Activated naive CD4-positive, alpha-beta T cell treated with anti-CD3 and anti-CD28 coated beads, Interleukin-2, amount 50 U/mL, for 72 hours (primary cell): Measurements from ENCODE around the gene MOSMO. TPM values are rescaled to one million over a fixed set of nuclear protein-coding genes. Genes with fewer than 3 reads are reported as not detected.
A peak's percentile ranks its signal among the peaks of the same experiment; 100 is the strongest.
"Not testable (repeated sequence)": the region's sequence is repeated elsewhere in the genome, so short reads cannot be mapped to it uniquely, and the experiment has no call there.

ENCODE experiments used
- ATAC-seq, 2 donors: fragments of 150-1000 bp; cut with Tn5 transposase; 2 replicates each; pipeline ENCODE4 v1.10.0; 2021; ENCODE audit warnings: mild to moderate bottlenecking in 2 of 2, moderate library complexity in 2 of 2
- DNase-seq, 2 donors: peaks; one replicate each; pipeline ENCODE4 v3.0.0; 2021 to 2022; ENCODE audit warnings: low spot score in 2 of 2
- H3K27ac Mint-ChIP-seq, 2 donors: one replicate each; pipeline ENCODE4 v1.8.0; 2022; ENCODE audit warnings: mild to moderate bottlenecking in 2 of 2, mixed read lengths in 2 of 2
- H3K36me3 Mint-ChIP-seq, 2 donors: one replicate each; pipeline ENCODE4 v1.8.0; 2022; ENCODE audit warnings: mixed read lengths in 2 of 2
- H3K9me3 Mint-ChIP-seq, 2 donors: one replicate each; pipeline ENCODE4 v1.8.0; 2022; ENCODE audit warnings: mixed read lengths in 2 of 2
- total RNA-seq, 2 donors: library from RNA; stranded (reverse); gene quantifications; one replicate each; pipeline ENCODE4 v1.2.3, GENCODE V29; 2022

The MOSMO gene
- total RNA-seq, 2 donors from 2014 or later: 9.2 to 11.8 TPM

- DNase-seq: no peak
- Mint-ChIP-seq H3K36me3 (no peaks in the 10 kb centered on the region), H3K9me3 (no peaks in the 10 kb centered on the region), H3K27ac (no peak overlapping the region)
- ATAC-seq: no peak
These were observed 10.6 kb downstream of the MOSMO start for GRCh38 chr16:22018559-22018958.

- Mint-ChIP-seq H3K9me3 (no peaks in the 10 kb centered on the region), H3K36me3 (no peaks in the 10 kb centered on the region), H3K27ac (no peak overlapping the region)
- ATAC-seq (no peak), DNase-seq (no peak)
These were observed 14.2 kb downstream of the MOSMO start for GRCh38 chr16:22022151-22022550.

GRCh38 chr16:22023505-22023904 lies 15.6 kb downstream of the MOSMO start:
- Mint-ChIP-seq H3K9me3 (no peaks in the 10 kb centered on the region), H3K27ac (no peak overlapping the region), H3K36me3 (no peaks in the 10 kb centered on the region)
- no peak for ATAC-seq
- DNase-seq: no peak

GRCh38 chr16:22024785-22025184 lies 16.9 kb downstream of the MOSMO start:
- not testable (repeated sequence) for H3K27ac Mint-ChIP-seq, ATAC-seq, DNase-seq, H3K36me3 Mint-ChIP-seq, H3K9me3 Mint-ChIP-seq

- no peak for ATAC-seq
These were observed 19.7 kb downstream of the MOSMO start for GRCh38 chr16:22027633-22028032.

GRCh38 chr16:22029632-22030031 lies 21.7 kb downstream of the MOSMO start:
- H3K36me3 Mint-ChIP-seq: no peaks in the 10 kb centered on the region
- H3K9me3 Mint-ChIP-seq: no peaks in the 10 kb centered on the region
- ATAC-seq (no peak), DNase-seq (no peak)
- no peak overlapping the region for H3K27ac Mint-ChIP-seq

More at GRCh38 chr16:22027633-22028032, 19.7 kb downstream of the MOSMO start:
- no peak for DNase-seq
- no peaks in the 10 kb centered on the region for H3K36me3 Mint-ChIP-seq
- no peak overlapping the region for H3K27ac Mint-ChIP-seq
- no peaks in the 10 kb centered on the region for H3K9me3 Mint-ChIP-seq

GRCh38 chr16:22030087-22030812 lies 22.3 kb downstream of the MOSMO start:
- DNase-seq (no peak), ATAC-seq (no peak)
- Mint-ChIP-seq H3K36me3 (no peaks in the 10 kb centered on the region), H3K27ac (no peak overlapping the region), H3K9me3 (no peaks in the 10 kb centered on the region)

GRCh38 chr16:22031483-22032083 lies 23.7 kb downstream of the MOSMO start:
- ATAC-seq: no peak
- Mint-ChIP-seq H3K36me3 (no peaks in the 10 kb centered on the region), H3K27ac (no peak overlapping the region), H3K9me3 (no peaks in the 10 kb centered on the region)
- DNase-seq: no peak

- Mint-ChIP-seq H3K9me3 (no peaks in the 10 kb centered on the region), H3K27ac (no peak overlapping the region), H3K36me3 (peaks cover 0 to 7% of the 10 kb centered on the region in 2 donors)
- no peak for ATAC-seq
- no peak for DNase-seq
These were observed 26.6 kb downstream of the MOSMO start for GRCh38 chr16:22034503-22034902.

GRCh38 chr16:22035153-22035552 lies 27.2 kb downstream of the MOSMO start:
- Mint-ChIP-seq H3K9me3 (no peaks in the 10 kb centered on the region), H3K27ac (no peak overlapping the region), H3K36me3 (peaks cover 0 to 7% of the 10 kb centered on the region in 2 donors)
- ATAC-seq (peak; percentile 31 to 53), DNase-seq (no peak)

- not testable (repeated sequence) for ATAC-seq, H3K27ac Mint-ChIP-seq, H3K9me3 Mint-ChIP-seq, H3K36me3 Mint-ChIP-seq, DNase-seq
These were observed 36.0 kb downstream of the MOSMO start for GRCh38 chr16:22043882-22044281.

- H3K36me3 Mint-ChIP-seq, H3K27ac Mint-ChIP-seq, H3K9me3 Mint-ChIP-seq, DNase-seq, ATAC-seq: not testable (repeated sequence)
These were observed 38.0 kb downstream of the MOSMO start for GRCh38 chr16:22045888-22046287.

GRCh38 chr16:22050963-22051362 lies 43.1 kb downstream of the MOSMO start:
- Mint-ChIP-seq H3K9me3 (no peaks in the 10 kb centered on the region), H3K36me3 (peaks cover 0 to 8% of the 10 kb centered on the region in 2 donors), H3K27ac (no peak overlapping the region)
- ATAC-seq (no peak), DNase-seq (no peak)

- DNase-seq (no peak), ATAC-seq (no peak)
- Mint-ChIP-seq H3K27ac (no peak overlapping the region), H3K9me3 (peaks cover 0 to 7% of the 10 kb centered on the region in 2 donors), H3K36me3 (peaks cover 0 to 8% of the 10 kb centered on the region in 2 donors)
These were observed 45.1 kb downstream of the MOSMO start for GRCh38 chr16:22052980-22053379.

GRCh38 chr16:22053921-22054341 lies 46.0 kb downstream of the MOSMO start:
- peak; percentile 63 to 72 for ATAC-seq
- H3K9me3 Mint-ChIP-seq: peaks cover 0 to 13% of the 10 kb centered on the region in 2 donors
- no peak for DNase-seq
- H3K27ac Mint-ChIP-seq: no peak overlapping the region
- peaks cover 0 to 15% of the 10 kb centered on the region in 2 donors for H3K36me3 Mint-ChIP-seq

- peak; percentile 59 to 83 for ATAC-seq
- no peak for DNase-seq
- H3K36me3 Mint-ChIP-seq: peaks cover 0 to 24% of the 10 kb centered on the region in 2 donors
- peaks cover 0 to 17% of the 10 kb centered on the region in 2 donors for H3K9me3 Mint-ChIP-seq
- H3K27ac Mint-ChIP-seq: peak overlapping the region in 1 of 2 donors; percentile 41
These were observed 47.1 kb downstream of the MOSMO start for GRCh38 chr16:22054847-22055590.

- ATAC-seq: peak in 1 of 2 donors; percentile 36
- no peak for DNase-seq
These were observed 48.0 kb downstream of the MOSMO start for GRCh38 chr16:22055881-22056280.

More at GRCh38 chr16:22055881-22056280, 48.0 kb downstream of the MOSMO start:
- H3K27ac Mint-ChIP-seq: peak overlapping the region in 1 of 2 donors; percentile 41
- peaks cover 0 to 24% of the 10 kb centered on the region in 2 donors for H3K36me3 Mint-ChIP-seq
- H3K9me3 Mint-ChIP-seq: peaks cover 0 to 17% of the 10 kb centered on the region in 2 donors
